HG03025 (cell line): ENCODE results near the gene ARSH.
"Not testable (repeated sequence)": the region's sequence is repeated elsewhere in the genome, so short reads cannot be mapped to it uniquely, and the experiment has no call there.

Experiments used
- ATAC-seq: cut with Tn5 transposase; IDR thresholded peaks from one replicate; pipeline ENCODE4 v1.9.1; 2021; ENCODE audit warnings: mild to moderate bottlenecking, moderate library complexity; ENCODE audit not compliant: unreplicated experiment, low FRiP score

The ARSH gene, protein sequence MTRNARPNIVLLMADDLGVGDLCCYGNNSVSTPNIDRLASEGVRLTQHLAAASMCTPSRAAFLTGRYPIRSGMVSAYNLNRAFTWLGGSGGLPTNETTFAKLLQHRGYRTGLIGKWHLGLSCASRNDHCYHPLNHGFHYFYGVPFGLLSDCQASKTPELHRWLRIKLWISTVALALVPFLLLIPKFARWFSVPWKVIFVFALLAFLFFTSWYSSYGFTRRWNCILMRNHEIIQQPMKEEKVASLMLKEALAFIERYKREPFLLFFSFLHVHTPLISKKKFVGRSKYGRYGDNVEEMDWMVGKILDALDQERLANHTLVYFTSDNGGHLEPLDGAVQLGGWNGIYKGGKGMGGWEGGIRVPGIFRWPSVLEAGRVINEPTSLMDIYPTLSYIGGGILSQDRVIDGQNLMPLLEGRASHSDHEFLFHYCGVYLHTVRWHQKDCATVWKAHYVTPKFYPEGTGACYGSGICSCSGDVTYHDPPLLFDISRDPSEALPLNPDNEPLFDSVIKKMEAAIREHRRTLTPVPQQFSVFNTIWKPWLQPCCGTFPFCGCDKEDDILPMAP

DNA sequence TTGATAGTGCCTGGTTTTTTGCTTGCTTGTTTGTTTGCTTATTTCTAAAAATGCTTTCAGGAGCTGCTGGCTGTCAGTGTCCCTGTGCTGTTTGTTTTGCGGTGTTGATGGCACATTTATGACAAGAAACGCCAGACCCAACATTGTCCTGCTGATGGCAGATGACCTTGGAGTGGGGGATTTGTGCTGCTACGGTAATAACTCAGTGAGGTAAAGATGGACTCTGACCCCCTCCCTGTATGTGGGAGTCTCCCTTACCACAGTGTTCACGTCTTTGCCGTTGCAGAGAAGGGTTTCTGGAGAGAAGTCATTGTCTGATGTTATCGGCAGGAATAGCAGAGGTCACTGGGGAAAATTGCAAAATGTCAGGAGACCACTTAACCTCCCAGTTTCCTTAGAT, at the start of gene ARSH:
ARSH (plus strand) TSS at position 52 of the 400 bp plus-strand sequence; CDS start at position 119, 67 bp downstream.
- ATAC-seq: no peak

DNA sequence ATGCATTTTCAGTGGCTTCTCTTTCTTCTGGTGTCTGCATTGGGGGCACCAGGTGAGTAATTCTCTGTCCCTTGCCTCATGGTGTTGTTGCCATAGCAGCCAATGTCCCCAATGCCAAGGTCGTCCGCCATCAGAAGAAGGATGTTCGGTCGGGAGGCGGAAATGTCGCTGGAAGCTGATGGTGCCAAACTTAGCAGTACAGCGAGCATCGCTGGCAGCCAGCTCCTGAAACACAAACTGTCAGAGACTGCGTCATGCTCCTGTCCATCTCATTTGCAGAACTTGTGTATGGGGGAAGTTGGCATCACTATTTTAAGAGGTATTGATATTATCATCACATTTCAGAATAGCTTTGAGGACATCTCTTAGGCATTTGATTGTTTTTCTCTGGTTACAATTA, 48.1 kb upstream of the ARSH start:
- no peak for ATAC-seq

DNA sequence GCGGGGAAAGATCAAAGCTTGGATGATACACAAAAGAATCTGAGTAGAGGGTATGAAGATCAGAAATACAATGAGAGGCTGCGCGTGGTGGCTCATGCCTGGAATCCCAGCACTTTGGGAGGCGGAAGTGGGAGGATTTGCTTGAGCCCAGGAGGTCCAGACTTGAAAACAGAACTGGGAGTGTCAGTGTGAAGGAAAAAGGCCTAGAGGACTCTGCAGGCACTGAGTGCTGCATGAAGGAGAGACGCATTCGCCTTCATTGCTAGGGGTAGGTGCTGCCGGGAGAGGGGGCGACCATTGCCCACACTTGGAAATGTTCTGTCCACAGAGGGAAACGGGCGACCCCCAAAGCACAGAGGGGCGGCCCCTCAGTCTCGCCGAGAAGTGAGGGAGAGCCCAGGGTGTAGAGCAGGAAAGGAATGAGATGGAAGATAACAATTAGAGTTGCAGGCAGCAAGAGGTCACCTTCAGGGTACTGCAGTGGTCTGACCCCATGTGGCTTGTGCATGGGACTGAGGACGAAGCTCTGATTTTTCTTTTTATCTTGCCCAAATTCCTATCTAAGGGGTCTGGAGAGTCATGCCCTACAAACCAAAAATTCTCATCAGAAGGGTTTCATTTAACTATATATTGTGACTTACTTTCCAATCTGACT, 45.4 kb upstream of the ARSH start:
- no peak for ATAC-seq

DNA sequence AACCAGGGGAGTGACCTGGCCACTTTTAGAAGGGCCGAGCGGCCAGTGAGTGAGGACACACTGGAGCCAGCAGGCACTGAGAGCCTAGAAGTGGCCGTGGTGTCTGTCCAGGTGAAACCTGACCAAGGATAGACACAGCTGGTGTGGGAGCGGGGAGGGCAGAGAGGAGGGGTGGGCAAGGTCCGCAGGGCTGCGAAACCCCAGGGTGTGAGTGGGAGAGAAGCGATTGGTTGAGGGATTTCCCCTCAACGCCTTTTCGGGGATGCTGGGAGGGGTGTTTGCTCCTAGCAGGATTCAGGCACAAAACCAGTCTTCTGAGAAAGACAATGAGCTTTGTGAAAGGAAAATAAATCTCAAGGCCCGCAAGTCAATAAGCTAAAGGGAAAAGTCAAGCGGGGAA, 44.0 kb upstream of the ARSH start:
- ATAC-seq: no peak

DNA sequence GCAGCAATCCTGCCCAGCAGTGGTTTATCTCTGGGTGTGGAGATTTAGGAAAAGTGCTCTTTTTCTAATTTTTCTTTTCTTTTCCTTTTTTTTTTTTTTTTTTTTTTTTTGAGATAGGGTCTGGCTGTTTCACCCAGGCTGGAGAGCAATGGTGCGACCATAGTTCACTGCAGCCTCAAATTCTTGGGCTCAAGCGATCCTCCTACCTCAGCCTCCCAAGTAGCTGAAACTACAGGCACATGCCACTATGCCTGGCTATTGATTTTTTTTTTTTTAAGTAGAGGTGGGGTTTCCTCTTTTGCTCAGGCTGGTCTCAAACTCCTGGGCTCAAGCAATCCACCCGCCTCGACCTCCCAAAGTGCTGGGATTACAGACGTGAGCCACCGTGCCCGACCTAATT, 42.9 kb upstream of the ARSH start:
- ATAC-seq: not testable (repeated sequence)

DNA sequence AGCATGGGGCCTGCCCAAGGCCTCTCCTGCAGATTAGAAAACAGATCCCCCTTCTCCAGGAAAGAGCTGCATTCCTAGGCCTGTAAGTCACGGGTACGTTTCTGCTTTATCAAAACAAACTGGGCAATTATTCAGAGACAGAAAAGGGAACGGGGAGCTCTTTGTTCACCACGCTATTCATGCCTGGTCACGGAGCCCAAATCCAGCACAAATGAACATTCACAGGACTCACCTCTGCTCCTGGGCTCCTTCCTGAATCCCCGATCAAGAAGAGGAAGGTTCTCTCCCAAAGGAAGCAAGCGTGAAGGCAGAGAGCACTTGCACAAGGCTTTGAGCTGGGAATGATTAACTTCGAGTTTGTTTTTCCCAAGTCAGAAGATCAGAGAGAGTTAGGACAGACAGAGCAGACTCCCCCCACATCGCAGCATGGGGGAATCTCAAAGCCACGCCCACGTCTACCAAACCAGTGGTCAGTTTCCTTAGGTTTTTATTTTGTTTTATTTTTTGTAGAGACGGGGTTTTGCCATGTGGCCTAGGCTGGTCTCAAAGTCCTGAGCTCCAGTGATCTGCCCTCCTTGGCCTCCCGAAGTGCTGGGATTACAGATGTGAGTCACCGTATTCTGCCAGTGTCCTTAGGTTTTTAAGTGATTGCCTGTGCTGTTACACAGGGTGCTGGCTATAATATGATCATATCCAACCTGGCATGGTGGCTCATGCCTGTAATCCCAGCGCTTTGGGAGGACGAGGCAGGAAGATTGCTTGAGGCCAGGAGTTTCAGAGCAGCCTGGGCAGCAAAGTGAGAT, 42.2 kb upstream of the ARSH start:
- not testable (repeated sequence) for ATAC-seq

DNA sequence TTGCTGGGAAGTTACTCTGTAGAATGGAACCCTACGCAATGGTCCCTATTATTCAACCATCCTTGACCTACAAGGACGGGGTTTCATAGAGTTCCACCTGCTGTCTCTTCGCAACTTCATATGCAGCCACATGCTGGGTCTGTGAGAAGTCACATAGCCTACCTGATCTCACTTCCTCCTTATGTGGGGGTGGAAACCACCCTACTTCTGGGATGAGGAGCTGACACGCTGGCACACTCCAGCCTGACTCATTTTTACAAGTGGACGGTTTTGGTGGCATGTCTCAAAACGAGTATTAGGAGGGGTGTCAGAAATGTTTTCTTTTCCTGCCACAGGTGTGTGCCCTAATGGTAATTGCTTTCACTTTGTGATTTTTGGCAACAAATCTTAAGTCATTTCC, 40.4 kb upstream of the ARSH start:
- ATAC-seq: no peak

DNA sequence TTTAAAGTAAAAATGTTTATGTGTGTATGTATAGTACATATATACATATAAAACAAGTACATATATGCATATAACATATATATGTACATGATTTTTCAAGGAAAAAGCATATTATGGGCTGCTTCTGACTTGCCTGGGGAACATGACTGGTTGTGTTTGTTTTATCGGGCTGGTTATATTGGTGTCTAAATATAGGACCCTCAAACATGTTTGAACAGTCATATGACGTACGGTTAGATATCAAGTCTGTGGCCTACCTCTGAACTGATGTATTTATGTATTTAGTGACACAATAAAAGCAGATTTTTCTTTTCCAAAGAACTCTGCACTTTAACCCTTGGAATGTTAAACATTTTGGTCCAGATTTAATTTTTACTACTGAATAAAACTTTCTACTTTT, 39.3 kb upstream of the ARSH start:
- no peak for ATAC-seq

DNA sequence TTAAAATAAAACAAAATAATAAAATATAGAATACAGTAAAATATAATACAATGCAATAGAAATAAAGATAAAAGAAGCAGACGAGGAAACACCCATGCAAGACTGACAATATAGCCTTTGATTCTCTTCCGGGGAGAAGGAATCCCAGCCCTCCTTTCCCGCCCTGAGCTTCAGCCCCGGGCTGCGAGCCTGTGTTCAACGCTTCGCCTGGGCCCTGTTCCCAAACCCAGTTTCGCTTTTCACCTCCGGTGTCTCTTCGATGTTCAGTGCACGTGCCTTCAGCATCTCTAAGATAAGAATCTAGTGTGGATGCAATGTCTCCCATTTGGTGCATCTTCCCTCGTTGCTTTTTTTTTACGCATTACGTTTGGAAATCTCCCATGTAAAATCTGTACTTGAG, 38.8 kb upstream of the ARSH start:
- no peak for ATAC-seq

DNA sequence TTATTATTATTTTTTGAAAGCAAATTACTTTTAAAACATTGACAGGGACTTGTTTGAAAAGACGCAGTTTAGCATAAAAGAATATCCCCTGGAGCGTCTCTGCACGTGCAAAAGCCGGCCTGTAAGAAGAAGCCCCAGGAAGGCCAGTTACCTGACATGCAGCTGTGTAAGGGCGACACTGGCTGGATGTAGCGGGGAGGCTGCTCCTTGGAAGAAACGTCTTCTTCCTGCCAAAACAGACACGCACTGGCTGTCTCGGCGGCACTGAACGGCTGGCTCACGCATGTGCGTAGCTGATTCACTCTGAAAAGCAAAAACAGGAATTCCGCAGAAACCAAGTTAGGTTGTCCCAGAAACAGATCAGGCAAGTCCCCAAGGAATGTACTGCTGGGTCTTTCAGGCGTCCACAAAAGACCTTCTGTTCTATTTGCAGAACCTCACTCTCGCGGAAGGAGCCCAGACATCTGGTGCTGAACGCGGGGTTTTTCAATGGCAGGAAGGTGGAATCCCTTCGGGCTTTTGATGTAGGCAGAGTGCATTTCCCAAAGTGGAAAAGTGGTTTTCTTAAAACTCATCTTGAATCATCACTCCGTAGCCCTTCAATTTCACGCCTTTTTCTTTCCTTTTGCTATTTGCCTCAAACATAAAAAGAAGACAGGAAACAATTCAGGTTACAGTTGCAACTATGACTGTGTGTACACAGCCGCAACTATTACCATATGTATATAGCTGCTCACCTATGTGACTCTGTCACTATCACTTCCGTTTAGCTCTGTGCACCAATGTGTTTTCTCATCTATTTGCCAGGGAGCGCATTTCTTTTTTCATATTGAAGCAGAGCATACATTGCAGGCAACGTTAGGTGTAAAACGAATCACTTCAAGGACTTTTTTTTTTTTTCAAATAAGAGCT, 38.1 kb upstream of the ARSH start:
- ATAC-seq: no peak

DNA sequence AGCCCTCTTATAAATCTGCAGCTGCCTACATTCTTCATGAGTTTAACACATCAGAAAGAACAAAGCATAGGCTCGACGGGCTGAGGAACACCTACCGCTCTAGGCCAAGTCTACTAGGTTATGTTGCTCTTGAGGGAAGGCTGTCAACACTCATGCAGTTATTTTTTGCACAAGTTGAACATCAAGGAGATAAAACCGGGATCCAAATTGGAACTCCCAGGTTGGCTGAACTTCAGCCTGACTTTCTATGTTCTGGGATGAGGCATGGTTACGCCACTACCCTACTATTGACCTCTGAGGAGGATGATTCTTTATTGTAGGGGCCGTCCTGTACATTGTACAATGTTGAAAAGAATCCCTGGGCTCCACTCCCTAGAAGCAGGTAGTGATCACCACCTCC, 37.3 kb upstream of the ARSH start:
- ATAC-seq: no peak

DNA sequence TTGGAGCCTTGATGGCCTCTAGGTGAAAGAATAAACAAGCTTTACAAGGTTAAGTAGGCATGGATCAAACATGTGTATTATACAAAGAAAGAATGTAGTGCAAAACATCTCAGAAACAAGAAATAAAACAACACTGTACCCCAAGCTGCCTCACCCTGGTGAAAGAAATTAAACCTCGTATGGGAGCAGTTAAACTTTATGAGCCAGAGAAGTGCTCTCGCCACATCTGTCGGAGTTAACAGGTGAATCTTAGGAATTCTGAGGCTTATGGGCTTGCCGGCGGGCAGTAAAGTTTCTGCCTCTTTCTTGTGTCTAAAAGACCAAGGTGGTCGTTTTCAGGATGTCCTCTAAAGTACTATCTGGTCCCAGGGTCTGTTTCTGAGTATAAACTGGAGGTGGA, 34.0 kb upstream of the ARSH start:
- no peak for ATAC-seq

DNA sequence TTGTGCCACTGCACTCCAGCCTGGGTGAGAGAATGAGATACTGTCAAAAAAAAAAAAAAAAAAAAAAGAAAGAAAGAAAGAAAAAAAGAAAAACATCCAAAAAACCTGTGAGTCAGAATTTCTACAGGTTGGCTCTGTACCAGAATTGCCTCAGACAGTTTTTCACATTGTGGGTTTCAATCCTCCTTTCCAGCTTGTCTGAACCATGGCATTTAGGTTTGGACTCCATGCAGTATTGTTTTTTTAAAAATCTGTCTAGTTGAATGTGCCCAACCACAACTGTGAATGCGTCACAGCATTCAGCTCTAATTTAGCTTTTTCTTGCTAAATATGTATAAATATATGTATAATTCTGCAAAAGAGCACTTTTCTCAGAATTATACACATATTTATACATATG, 31.4 kb upstream of the ARSH start:
- no peak for ATAC-seq

DNA sequence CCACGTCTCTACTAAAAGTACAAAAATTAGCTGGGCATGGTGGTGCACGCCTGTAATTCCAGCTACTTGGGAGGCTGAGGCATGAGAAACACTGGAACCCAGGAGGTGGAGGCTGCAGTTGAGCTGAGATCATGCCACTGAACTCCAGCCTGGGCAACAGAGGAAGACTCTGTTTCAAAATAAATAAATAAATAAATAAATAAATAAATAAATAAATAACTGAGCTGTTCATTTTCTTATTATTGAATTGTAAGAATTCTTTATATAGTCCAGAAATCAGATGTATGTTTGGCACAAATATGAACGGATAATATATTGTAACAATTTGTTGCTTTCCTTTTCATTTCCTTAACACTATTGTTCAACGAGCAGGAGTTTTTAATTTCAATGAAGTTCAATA, 27.7 kb upstream of the ARSH start:
- not testable (repeated sequence) for ATAC-seq

DNA sequence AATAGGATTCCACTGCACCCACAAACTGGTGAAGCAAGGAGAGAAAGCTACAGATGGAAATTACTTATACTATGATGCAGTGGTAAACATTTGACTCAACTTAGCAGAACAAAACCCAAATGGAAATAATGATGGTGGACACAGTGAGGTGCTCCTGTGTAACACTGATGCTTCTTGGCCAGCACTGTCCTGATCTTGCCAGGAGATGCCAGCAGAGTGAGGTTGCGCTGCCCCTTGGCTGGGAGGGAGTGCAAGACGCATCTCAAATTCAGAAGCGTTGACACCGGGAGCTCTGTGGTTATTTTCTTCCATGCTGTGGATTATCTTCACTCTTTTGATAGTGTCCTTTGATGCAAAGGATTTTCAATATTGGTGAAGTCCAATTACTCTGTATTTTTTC, 22.0 kb upstream of the ARSH start:
- ATAC-seq: no peak

DNA sequence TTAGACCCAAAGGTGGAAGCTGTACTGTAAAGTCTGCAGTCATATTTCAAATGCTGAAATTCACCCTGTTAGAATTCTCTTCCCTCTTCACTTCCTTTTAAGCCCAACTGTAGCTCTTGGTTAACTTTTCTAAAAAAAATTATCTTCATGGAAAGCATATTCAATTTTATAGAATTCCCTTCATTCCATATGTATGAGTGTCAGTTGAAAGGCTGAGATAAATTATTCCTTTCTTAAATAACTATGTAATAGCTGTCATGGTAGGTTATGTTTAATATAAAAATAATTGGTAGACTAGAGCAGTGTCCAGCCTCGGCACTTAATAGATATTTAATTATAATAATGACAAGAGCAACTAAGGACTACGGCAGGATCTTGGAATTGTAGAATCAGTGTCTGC, 16.8 kb upstream of the ARSH start:
- no peak for ATAC-seq

DNA sequence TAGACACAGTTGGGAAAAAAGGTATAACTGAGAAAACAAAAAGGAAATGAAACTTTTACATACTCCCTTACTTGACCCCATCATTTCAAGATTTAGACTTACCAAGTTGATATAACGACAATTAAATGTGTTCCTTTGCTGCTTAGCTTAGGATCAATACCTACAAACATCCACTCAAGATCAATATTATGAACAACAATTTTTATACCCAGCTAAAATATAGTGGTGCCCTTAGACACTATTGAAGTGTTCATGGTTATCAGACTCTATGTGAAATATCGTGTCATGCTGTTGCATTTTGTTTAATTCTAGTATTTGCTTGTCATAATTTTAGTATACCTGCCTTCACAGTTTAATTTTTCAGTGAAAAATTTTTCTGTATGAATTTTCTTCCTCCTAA, 4.2 kb downstream of the ARSH start:
- ATAC-seq: no peak

DNA sequence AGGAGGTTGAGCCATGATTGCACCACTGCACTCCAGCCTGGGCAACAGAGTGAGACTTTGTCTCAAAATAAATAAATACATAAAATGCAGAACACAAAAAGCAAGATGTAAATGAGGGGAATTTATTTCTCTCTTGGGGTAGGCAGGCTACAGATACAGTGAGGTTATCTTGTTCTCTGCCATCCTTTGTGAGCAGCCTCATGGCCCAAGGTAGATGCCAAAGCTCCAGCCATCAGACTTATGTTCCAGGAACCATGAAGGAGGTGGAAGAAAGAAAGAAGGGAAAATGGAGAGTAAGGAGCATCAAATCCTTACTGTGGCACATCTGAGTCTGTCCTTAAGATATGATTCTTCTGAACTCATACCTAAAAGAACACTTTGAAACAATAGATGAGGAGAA, 11.1 kb downstream of the ARSH start:
- no peak for ATAC-seq

DNA sequence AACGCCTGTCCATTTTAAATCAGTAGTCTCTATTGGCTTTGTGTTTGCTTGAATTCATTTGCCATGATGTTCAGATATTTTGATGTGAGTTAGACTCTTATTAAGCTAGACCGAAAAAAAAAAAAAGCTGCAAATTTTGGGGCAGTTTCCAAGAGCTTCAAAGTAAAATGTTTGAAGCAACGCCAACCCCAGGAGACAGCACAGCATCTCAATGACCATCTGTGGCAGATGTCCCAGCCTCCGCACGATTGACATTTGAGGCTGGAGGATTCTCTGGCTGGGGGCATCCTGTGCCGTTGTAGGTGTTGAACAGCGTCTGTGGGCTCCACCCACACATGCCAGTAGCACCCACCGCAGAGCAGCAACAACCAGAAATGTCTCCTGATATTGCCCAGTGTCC, 17.8 kb downstream of the ARSH start:
- ATAC-seq: no peak
